HUES48 (cell line): ENCODE results near the gene RMI1.
"Not testable (repeated sequence)": the region's sequence is repeated elsewhere in the genome, so short reads cannot be mapped to it uniquely, and the experiment has no call there.

Source experiments
- H3K27ac ChIP-seq: one replicate; pipeline ENCODE4 v1.7.0; 2013; ENCODE audit warnings: low read depth, low read length, inconsistent platforms
- H3K27me3 ChIP-seq: 2 replicates; pipeline ENCODE4 v1.6.1; 2013; ENCODE audit warnings: mild to moderate bottlenecking, low read length; ENCODE audit not compliant: control insufficient read depth, insufficient read depth
- H3K36me3 ChIP-seq: 2 replicates; pipeline ENCODE4 v1.6.1; 2013; ENCODE audit warnings: low read length; ENCODE audit not compliant: control insufficient read depth, insufficient read depth
- H3K4me1 ChIP-seq: 2 replicates; pipeline ENCODE4 v1.6.1; 2013; ENCODE audit warnings: mild to moderate bottlenecking, low read length; ENCODE audit not compliant: control insufficient read depth, insufficient read depth
- H3K4me3 ChIP-seq: 2 replicates; pipeline ENCODE4 v1.5.1; 2013; ENCODE audit warnings: mild to moderate bottlenecking, low read depth, low read length
- H3K9ac ChIP-seq: 2 replicates; pipeline ENCODE4 v1.6.1; 2013; ENCODE audit warnings: mild to moderate bottlenecking, low read depth, low read length, moderate library complexity
- H3K9me3 ChIP-seq: 2 replicates; pipeline ENCODE4 v1.6.1; 2013; ENCODE audit warnings: low read length; ENCODE audit not compliant: control insufficient read depth, insufficient read depth

RMI1 gene

DNA sequence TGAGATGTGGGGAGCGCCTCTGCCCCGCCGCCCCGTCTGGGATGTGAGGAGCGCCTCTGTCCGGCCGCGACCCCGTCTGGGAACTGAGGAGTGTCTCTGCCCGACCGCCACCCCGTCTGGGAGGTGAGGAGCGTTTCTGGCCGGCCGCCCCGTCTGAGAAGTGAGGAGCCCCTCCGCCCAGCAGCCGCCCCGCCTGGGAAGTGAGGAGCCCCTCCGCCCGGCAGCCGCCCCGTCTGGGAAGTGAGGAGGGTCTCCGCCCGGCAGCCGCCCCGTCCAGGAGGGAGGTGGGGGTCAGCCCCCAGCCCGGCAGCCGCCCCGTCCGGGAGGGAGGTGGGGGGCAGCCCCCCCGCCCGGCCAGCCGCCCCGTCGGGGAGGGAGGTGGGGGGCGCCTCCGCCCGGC is 32.5 kb upstream of the RMI1 start:
- H3K9ac ChIP-seq, H3K27ac ChIP-seq, H3K9me3 ChIP-seq, H3K27me3 ChIP-seq, H3K4me3 ChIP-seq, H3K4me1 ChIP-seq: not testable (repeated sequence)
- peaks cover 15% of the 10 kb centered on the region for H3K36me3 ChIP-seq

DNA sequence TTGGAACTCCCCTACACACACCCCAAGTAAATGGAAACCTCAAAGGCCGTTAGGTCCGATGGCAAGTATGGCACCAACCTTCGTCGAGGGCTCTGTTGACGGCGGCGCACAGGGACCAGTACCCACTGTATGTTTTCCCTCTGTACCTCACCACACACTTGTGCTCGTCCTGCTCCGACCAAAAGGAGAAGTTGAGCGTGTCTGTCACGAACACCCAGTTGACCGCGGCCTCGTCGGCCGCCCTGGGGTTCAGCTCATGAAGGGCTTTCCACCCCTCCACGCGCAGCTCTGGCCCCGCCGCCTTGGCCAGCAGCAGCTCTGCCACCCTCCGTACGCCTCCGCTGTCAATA is 24.5 kb upstream of the RMI1 start:
- Histone ChIP-seq H3K9ac (peak overlapping the region; percentile 32; the same call in 1 of the 2 replicates), H3K4me1 (no peaks in the 10 kb centered on the region; the same call in 1 of the 2 replicates), H3K27me3 (no peaks in the 10 kb centered on the region), H3K36me3 (peaks cover 8% of the 10 kb centered on the region), H3K4me3 (peak overlapping the region; percentile 61), H3K27ac (no peak overlapping the region), H3K9me3 (no peaks in the 10 kb centered on the region)

DNA sequence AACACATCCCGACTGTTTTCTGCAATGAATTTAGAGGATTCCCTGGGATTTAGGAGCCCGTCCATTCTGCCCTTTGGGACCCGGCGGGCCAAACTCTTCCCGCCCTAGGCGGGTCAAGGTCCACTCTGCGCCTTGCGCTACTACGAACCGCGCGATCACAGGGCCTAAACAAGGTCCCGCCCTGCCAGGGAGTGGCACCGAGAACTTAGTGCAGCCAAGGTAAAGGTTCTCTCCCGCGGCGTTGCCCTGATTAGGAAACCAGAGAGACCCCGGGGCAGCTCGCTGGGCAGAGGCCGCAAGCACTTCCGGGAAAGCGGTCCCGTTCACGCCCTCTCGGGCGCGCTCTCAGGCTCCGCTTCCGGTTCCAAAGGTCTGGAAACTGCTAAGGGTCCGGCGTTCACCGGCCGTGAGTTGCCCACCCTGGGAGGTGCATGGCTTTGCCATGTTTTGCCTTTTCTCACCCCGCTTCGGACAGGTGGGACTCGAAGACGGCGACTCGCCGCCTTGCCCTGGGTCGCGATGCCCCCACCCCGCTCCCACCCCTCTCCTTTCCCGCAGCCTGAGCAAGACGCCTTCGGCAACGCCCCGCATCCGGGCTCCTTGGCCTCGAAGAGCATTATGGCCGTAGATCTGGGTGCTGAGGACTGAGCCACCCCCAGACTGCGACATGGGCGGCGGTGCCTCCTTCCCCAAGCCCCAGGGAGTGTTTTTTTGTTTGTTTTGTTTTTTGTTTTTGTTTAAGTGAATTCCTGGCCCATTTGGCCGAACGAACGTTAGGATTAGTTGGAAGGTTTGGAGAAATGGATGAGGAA is 24.0 kb upstream of the RMI1 start:
- H3K36me3 ChIP-seq, result peaks cover 6% of the 10 kb centered on the region
- no peaks in the 10 kb centered on the region for H3K27me3 ChIP-seq
- peak overlapping the region; percentile 61 for H3K4me3 ChIP-seq
- no peaks in the 10 kb centered on the region; the same call in 1 of the 2 replicates for H3K4me1 ChIP-seq
- peak overlapping the region; percentile 32; the same call in 1 of the 2 replicates for H3K9ac ChIP-seq
- H3K9me3 ChIP-seq, result no peaks in the 10 kb centered on the region
- H3K27ac ChIP-seq, result no peak overlapping the region

DNA sequence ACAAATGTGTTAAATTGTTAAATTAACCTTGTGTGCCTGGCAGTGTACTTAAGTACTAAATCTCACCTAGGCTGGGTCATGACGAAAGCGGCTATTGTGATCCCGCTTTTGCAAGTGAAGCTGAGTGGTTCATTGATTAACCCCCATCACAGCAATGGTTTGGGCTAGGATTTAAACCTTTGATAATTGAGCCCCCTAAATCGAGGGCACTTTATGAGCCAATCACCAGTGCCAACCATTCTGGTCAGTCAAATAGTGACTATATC is 23.4 kb upstream of the RMI1 start:
- H3K4me3 ChIP-seq, result peak overlapping the region; percentile 61
- no peaks in the 10 kb centered on the region; the same call in 1 of the 2 replicates for H3K4me1 ChIP-seq
- H3K27me3 ChIP-seq, result no peaks in the 10 kb centered on the region
- no peaks in the 10 kb centered on the region for H3K9me3 ChIP-seq
- H3K27ac ChIP-seq, result no peak overlapping the region
- H3K9ac ChIP-seq, result peak overlapping the region; percentile 32; the same call in 1 of the 2 replicates
- peaks cover under 1% of the 10 kb centered on the region; the same call in 1 of the 2 replicates for H3K36me3 ChIP-seq

DNA sequence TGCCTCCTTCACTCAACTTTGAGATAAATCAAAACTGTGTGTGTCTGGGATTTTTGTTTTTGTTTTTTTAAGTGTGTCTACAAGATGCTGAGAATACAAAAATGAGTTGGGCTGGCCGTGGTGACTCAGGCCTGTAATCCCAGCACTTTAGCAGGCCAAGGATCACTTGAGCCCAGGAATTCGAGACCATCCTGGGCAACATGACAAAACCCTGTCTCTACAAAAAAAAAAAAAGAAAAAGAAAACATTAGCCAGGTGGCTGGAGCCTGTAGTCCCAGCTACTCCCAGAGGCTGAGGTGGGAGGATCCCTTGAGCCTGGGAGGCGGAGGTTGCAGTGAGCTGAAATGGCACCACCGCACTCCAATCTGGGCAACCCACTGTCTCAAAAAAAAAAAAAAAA is 21.5 kb upstream of the RMI1 start:
- Histone ChIP-seq H3K4me3 (no peak overlapping the region), H3K36me3 (no peaks in the 10 kb centered on the region), H3K27ac (no peak overlapping the region), H3K9me3 (no peaks in the 10 kb centered on the region), H3K27me3 (no peaks in the 10 kb centered on the region), H3K9ac (no peak overlapping the region), H3K4me1 (no peaks in the 10 kb centered on the region; the same call in 1 of the 2 replicates)

DNA sequence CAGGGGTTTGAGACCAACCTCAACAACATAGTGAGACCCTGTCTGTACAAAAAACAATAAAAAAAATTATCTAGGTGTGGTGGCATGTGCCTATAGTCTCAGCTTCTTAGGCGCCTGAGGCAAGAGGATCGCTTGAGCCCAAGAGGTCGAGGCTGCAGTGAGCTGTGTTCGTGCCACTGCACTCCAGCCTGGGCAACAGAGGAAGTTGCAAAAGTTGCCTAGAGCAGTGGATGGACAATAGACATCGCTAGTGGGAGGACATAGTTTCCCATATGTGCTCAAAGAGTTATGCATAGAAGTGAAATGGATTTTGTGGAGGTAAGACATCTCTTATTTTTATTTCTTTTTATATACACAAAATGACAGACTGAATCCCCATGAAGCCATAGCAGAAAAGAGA is 19.6 kb upstream of the RMI1 start:
- no peak overlapping the region for H3K27ac ChIP-seq
- H3K27me3 ChIP-seq, result no peaks in the 10 kb centered on the region
- H3K9me3 ChIP-seq, result no peaks in the 10 kb centered on the region
- H3K4me3 ChIP-seq, result no peak overlapping the region
- H3K36me3 ChIP-seq, result no peaks in the 10 kb centered on the region
- no peak overlapping the region for H3K9ac ChIP-seq
- H3K4me1 ChIP-seq, result no peaks in the 10 kb centered on the region; the same call in 1 of the 2 replicates

DNA sequence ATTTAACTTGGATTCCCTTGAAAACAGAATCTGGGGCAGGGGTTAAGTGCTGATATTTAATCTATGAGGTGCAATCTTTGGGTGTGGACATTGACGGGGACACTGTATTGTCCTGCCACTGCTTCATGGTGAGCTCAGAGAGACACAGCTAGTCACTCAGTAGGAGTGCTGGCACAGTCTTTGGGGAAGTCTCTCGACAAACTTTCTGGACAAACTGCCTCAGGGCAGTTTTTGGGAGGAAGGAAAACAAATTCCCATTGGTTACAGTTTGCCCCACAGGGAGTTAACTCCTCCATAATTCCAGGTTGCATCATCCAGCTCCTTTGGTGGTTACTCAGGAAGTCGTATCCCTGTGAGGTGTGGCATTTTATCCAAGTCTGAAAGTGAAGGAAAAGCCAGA is 18.4 kb upstream of the RMI1 start:
- Histone ChIP-seq H3K4me3 (no peak overlapping the region), H3K36me3 (peaks cover 7% of the 10 kb centered on the region), H3K9ac (no peak overlapping the region), H3K4me1 (no peaks in the 10 kb centered on the region; the same call in 1 of the 2 replicates), H3K27ac (no peak overlapping the region), H3K9me3 (no peaks in the 10 kb centered on the region), H3K27me3 (no peaks in the 10 kb centered on the region)

DNA sequence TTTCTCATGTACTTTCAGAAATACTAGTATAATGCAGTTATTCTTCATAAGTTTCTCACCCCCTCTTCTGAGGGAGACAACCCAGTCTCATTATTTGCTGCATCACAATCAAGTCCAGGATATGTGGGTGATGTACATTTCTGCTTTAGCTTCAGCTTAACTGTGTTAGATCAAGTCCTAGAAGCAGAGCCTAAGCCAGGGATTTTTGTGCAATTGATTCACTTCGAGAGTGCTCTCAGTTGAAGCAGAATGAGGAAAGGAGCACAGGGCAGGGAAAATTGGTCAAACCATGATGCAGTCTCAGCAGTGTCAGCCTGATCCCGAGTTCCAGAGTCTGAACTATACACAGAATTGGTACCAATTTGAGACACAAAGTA is 15.6 kb upstream of the RMI1 start:
- no peaks in the 10 kb centered on the region for H3K27me3 ChIP-seq
- H3K9me3 ChIP-seq, result no peaks in the 10 kb centered on the region
- no peak overlapping the region for H3K4me3 ChIP-seq
- peaks cover 34% of the 10 kb centered on the region for H3K36me3 ChIP-seq
- H3K27ac ChIP-seq, result peak overlapping the region; percentile 59
- no peak overlapping the region for H3K9ac ChIP-seq
- no peaks in the 10 kb centered on the region for H3K4me1 ChIP-seq

DNA sequence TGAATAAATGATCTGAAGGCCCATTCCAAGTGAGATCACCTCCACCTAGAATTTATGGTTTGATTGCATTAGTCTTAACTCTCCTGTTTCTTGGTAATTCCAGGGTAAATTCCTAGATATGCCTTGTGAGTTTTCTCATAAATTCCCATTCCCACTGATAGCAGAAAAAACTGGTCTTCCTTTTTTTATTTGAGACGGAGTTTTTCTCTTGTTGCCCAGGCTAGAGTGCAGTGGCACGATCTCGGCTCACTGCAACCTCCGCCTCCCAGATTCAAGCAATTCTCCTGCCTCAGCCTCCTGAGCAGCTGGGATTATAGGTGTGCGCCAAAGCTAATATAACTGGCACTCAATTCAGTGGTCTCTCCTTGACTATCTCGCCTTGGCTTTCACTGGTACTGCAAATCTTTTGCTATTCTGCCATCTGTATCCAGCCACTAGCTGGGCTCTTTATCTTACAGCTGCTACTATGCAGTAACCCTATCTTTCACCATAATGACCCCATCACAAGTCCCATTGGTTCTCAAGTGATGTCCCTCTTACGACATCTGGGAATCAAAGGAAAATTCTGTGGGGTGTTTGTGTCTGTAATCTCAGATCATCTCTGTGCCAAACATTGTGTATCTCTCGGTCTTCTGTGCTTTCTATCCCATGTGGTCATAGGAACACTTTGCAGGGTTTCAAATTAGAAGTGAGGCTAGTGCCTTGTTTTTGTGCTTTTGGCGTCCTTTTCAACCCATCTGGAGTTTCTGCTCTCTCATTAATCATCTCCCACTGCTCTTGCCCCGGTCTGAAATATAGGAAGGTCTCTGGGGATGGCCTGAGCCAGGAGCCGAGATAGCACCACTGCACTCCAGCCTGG is 15.0 kb upstream of the RMI1 start:
- Histone ChIP-seq H3K4me3 (no peak overlapping the region), H3K27ac (peak overlapping the region; percentile 59), H3K4me1 (no peaks in the 10 kb centered on the region), H3K27me3 (no peaks in the 10 kb centered on the region), H3K9me3 (no peaks in the 10 kb centered on the region), H3K9ac (no peak overlapping the region), H3K36me3 (peaks cover 41% of the 10 kb centered on the region)

DNA sequence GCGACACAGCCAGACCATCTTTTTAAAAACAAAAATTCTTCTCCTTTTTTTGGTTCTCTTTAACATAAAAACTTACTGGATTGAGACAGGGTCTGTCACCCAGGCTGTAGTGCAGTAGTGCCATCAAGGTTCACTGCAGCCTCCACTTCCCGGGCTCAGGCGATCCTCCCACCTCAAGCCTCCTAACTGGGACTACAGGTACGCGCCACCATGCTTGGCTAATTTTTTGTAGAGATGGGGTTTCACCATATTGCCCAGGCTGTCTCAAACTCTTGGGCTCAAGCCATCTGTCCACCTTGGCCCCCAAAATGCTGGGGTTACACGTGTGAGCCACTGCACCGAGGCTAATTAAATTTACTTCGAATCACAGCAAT is 14.4 kb upstream of the RMI1 start:
- peaks cover 47% of the 10 kb centered on the region for H3K36me3 ChIP-seq
- H3K27ac ChIP-seq, result peak overlapping the region; percentile 11

DNA sequence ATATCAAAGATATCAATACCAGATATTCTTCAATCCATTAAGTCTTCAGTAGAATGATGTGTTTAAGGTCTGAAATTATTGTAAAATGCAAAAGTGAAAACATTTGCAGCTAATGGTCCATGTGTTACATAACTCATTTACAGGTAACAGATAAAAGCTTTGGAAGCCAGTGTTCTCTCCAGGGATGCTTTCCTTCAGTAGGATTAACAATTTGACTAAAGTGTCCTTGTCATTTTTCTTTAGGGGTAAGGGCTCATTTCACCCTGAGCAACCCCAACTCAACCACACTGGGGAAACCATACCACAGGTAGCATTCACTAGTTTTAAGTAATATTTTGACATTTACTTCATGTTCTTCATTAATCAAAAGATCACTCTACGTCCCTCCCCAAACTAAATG is 13.5 kb upstream of the RMI1 start:
- no peak overlapping the region for H3K9ac ChIP-seq
- no peak overlapping the region for H3K27ac ChIP-seq
- H3K27me3 ChIP-seq, result no peaks in the 10 kb centered on the region
- no peak overlapping the region for H3K4me3 ChIP-seq
- no peaks in the 10 kb centered on the region for H3K4me1 ChIP-seq
- H3K9me3 ChIP-seq, result no peaks in the 10 kb centered on the region
- peaks cover 56% of the 10 kb centered on the region for H3K36me3 ChIP-seq

More for the DNA sequence above, 14.4 kb upstream of the RMI1 start:
- no peak overlapping the region for H3K9ac ChIP-seq
- no peaks in the 10 kb centered on the region for H3K9me3 ChIP-seq
- no peak overlapping the region for H3K4me3 ChIP-seq
- H3K4me1 ChIP-seq, result no peaks in the 10 kb centered on the region
- H3K27me3 ChIP-seq, result no peaks in the 10 kb centered on the region
